GM19193 (cell line): ENCODE measurements around the gene FAM124A.

Source experiments
- POLR2A ChIP-seq: IDR thresholded peaks from 4 replicates; pipeline ENCODE4 v1.6.1; 2011; ENCODE audit not compliant: insufficient read depth, insufficient read length; ENCODE audit errors: extremely low read depth

FAM124A gene

DNA sequence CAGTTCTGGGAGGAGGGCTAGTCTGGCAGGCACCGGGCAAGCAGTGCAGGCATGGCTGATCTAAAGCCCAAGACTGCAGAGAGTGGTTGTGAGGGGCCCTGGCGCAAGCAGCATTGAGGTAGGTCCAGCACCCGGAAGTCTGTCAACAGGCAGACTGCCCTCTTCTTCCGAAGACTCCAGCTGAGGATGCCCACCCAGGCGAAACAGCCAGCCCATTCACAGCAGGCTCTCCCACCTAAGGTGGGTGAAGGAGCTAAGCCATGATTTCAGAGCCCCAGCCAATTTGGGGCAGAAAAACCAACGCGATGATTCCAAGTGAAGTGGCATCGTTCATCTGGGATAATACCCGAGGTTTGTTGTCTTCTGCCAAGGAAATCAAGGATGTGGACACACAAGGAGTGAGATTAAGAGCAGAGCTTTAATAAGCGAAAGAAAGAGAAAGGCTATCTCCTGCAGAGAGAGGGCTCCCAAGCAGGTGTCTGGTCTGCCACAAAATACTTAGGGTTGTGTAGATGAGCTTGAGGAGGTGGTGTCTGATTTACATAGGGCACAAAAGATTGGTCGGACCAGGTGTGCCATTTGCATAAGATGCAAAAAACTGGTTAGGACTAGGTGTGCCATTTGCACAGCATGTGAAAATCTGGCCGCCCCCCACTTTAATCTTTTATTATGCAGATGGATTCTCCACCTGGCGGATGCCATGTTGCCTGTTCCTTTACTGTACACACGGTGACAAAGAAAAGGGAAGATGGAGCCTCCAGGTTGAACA is 22.6 kb downstream of the FAM124A start:
- TF ChIP-seq POLR2A = no peak

DNA sequence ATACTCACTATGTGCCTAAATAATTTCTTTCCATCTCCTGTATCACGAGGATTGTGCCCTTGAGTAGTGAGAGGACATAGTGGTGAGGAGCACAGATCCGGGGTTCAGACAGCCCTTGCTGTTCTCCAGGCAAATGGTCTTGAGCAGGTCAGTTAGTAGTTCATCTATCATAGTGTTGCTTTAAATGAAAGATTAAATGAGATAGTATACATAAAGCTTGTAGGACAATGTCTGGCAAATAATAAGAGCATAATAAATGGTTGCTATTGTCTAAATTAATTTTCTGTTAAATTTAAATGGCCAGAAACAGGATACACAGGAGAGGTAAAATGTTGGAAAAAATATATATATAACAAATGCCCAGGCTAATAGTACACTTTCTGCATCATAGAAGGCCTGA is 23.4 kb downstream of the FAM124A start:
- TF ChIP-seq POLR2A = no peak

DNA sequence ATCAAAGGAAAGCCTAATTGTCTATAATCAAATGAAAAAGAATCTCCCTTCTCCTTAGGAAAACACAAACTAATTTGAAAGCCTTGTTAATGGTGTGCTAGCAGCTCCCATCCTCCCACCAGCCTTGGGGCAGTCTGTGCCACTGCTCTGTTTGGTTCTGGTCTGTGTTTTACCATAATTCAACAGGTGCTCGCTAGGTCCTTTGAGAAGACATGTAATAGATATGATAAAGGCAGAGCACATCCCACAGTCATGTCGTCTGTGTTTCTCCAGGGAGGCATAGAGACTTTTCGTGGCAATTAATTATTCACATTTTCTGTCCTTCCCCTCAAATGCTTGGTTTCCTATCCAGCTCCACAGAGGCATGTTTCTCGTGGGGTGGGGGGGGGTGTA is 23.8 kb downstream of the FAM124A start:
- no peak for TF ChIP-seq POLR2A

- TF ChIP-seq POLR2A = no peak
Measured at GRCh38 chr13:51246418-51247277, 24.4 kb downstream of the FAM124A start.

- no peak for TF ChIP-seq POLR2A
Measured at GRCh38 chr13:51249255-51249654, 27.1 kb downstream of the FAM124A start.

GRCh38 chr13:51249770-51250741 is 27.9 kb downstream of the FAM124A start:
- TF ChIP-seq POLR2A = no peak

DNA sequence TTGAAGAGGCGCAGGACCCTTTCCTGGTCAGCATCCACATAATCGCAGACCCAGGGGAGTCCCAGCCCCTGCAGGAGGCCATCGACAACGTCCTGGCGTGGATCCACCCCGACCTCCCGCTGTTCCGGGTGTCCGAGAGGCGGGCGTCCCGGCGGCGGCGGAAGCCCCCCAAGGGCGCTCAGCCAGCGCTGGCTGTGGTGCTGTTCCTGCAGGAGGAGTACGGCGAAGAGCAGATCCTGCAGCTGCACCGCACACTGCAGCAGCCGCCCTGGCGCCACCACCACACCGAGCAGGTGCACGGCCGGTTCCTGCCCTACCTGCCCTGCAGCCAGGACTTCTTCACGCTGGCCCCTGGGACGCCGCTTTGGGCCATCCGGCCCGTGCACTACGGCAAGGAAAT is 29.3 kb downstream of the FAM124A start:
- no peak for TF ChIP-seq POLR2A

- TF ChIP-seq POLR2A = no peak
Measured at GRCh38 chr13:51252954-51253532, 30.8 kb downstream of the FAM124A start.

GRCh38 chr13:51255556-51255955 is 33.4 kb downstream of the FAM124A start:
- no peak for TF ChIP-seq POLR2A

GRCh38 chr13:51257187-51257586 is 35.0 kb downstream of the FAM124A start:
- TF ChIP-seq POLR2A = no peak

DNA sequence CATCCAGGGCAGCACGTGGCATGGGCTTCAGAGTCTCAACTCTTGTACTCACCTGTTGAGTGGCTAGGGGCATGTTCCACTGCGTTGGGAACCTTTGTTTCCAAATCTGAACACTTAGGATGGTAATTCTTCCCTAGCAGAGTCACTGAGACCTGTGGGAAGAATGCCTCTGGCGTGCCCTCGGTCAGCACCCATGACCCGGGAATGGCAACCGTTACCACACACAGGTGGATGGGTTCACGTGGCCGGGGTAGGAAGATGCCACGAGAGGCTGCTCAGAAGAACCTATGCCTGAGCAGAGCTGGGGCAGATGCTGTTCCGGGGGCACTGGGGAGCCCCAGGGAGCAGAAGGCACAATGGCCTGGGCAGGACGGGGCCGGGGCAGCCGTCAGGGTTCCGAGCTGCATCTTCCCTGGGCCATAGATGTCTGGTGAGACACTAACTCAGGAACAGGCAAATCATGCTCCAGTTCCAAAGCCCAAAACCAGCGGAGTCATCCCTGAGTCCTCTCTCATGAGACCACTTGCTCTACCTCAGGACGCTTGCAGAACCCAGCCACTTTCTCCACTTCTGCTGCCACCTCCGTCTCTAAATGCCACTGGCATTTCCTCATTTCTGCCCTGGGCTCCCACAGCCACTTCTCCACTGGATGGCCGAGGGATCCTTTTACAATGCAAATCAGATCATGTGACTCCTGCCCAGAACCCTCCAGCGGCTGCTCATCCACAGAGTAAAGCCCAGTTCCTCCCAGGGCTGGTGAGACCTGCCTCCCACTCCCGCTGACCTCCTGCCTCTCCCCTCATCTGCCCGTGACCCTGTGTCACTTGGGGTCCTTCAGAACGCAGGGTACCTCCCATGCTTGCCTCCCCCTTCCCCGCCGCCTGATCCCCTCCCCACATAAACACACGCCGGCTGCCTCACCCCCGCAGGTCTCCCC is 36.7 kb downstream of the FAM124A start:
- TF ChIP-seq POLR2A = no peak

DNA sequence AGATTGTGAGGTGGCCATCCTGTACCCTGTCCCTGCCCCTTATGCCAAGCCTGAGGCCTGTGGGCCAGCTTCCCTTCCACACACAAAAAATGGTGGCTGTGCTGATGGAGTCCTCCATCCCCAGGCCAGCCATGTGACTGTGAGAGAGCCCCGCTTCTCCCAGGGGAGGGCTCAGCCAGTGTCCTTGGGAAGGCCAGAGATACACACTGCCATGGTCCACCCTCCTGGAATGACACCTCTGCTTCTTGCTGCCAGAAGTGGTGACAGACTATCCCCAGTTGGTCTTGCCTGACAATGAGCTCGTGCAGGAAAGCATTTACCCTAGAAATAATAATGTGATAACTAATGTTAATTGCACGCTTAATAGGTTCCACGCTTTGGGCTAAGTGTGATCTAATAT is 38.0 kb downstream of the FAM124A start:
- TF ChIP-seq POLR2A = no peak

GRCh38 chr13:51261610-51262249 is 39.5 kb downstream of the FAM124A start:
- TF ChIP-seq POLR2A = no peak
